GM21576 (cell line): Measurements from ENCODE around the gene THSD4.
"Not testable (repeated sequence)": the region's sequence is repeated elsewhere in the genome, so short reads cannot be mapped to it uniquely, and the experiment has no call there.

Experiments used
- ATAC-seq: cut with Tn5 transposase; IDR thresholded peaks from one replicate; pipeline ENCODE4 v1.9.1; 2021; ENCODE audit warnings: mild to moderate bottlenecking, moderate library complexity; ENCODE audit not compliant: unreplicated experiment

THSD4 gene

GRCh38 chr15:71410347-71410746 lies 295.1 kb downstream of the THSD4 start:
- ATAC-seq: no peak

GRCh38 chr15:71411538-71412482 lies 296.5 kb downstream of the THSD4 start:
- no peak for ATAC-seq

GRCh38 chr15:71413419-71413818 lies 298.1 kb downstream of the THSD4 start:
- no peak for ATAC-seq

- no peak for ATAC-seq
Measured at GRCh38 chr15:71414853-71415252, 299.6 kb downstream of the THSD4 start.

GRCh38 chr15:71422530-71423259 lies 307.4 kb downstream of the THSD4 start:
- ATAC-seq: no peak

GRCh38 chr15:71424765-71425164 lies 309.5 kb downstream of the THSD4 start:
- ATAC-seq: no peak

GRCh38 chr15:71425388-71425787 lies 310.1 kb downstream of the THSD4 start:
- ATAC-seq: no peak

GRCh38 chr15:71426792-71427191 lies 311.5 kb downstream of the THSD4 start:
- ATAC-seq: no peak

- ATAC-seq: no peak
Measured at GRCh38 chr15:71430782-71431181, 315.5 kb downstream of the THSD4 start.

- no peak for ATAC-seq
Measured at GRCh38 chr15:71431343-71432336, 316.4 kb downstream of the THSD4 start.

- ATAC-seq: no peak
Measured at GRCh38 chr15:71433402-71433801, 318.1 kb downstream of the THSD4 start.

- ATAC-seq: no peak
Measured at GRCh38 chr15:71434774-71435173, 319.5 kb downstream of the THSD4 start.

- no peak for ATAC-seq
Measured at GRCh38 chr15:71435552-71435951, 320.3 kb downstream of the THSD4 start.

GRCh38 chr15:71436854-71437253 lies 321.6 kb downstream of the THSD4 start:
- ATAC-seq: no peak

GRCh38 chr15:71437404-71437803 lies 322.1 kb downstream of the THSD4 start:
- no peak for ATAC-seq

- no peak for ATAC-seq
Measured at GRCh38 chr15:71437919-71438318, 322.6 kb downstream of the THSD4 start.

GRCh38 chr15:71439478-71439877 lies 324.2 kb downstream of the THSD4 start:
- not testable (repeated sequence) for ATAC-seq

- ATAC-seq: no peak
Measured at GRCh38 chr15:71440489-71441110, 325.3 kb downstream of the THSD4 start.

- ATAC-seq: no peak
Measured at GRCh38 chr15:71443538-71443937, 328.3 kb downstream of the THSD4 start.
